ENCODE results near the gene SLC25A34. TPM values are rescaled to one million over a fixed set of nuclear protein-coding genes. Genes with fewer than 3 reads are reported as not detected.

Gene SLC25A34
- total and polyA plus RNA-seq, 4 experiments from 2014 or later = 0.08 to 4.2 (median 2.2) TPM; not detected in 1

DNA sequence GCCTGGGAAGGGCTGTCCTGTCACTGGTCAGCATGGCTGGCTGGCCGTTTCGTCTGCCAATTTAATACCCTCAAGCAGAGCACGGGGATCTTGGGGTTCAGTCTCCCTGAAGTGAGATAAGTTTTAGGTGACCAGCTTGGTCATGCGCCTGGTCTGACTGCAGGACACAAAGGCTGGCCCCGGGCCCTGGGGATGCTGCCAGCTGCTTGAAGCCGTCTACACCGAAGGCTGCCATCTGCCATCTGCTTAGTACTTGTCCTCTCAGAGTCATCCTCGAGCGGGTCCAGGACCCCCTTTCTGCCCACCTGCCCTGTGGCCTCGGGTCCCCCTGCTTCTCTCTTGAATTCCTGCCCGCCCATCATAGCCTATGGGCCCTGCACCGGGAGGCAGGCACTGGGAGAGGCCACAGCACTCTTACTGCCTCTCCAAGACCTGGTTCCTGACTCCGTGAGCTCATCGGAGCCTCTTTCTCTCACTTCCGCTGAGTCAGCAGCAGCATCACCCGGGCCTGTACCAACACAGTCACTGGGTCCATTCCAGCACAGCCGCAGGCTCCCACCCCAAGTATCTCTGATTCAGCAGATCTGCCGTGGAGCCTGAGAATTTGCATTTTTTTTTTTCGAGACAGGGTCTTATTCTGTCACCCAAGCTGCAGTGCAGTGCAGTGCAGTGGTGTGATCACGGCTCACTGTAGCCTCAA is 29.6 kb downstream of the SLC25A34 start:
- H3K27me3 Mint-ChIP-seq = peaks cover 5 to 17% of the 10 kb centered on the region in 2 donors
- H3K4me3 Mint-ChIP-seq = no peak overlapping the region
- H3K27ac Mint-ChIP-seq = no peak overlapping the region
- no peak overlapping the region for H3K27ac ChIP-seq (ENCODE audit: low read depth, low read length)
- CTCF ChIA-PET (ENCODE audit: partially characterized antibody) = no interaction called here
- POLR2A ChIA-PET (ENCODE audit: partially characterized antibody) = no interaction called here
- H3K4me1 ChIP-seq (ENCODE audit: insufficient read depth, low read length) = no peaks in the 10 kb centered on the region
- H3K9me3 Mint-ChIP-seq = no peaks in the 10 kb centered on the region
- H3K27me3 ChIP-seq (ENCODE audit: insufficient read depth, low read length) = no peaks in the 10 kb centered on the region
- H3K4me3 ChIP-seq (ENCODE audit: low read length in 2 of 2) = no peak overlapping the region
- intact Hi-C loops (cut with micrococcal nuclease) = no loop called here
- DNase-seq = no peak
- H3K36me3 Mint-ChIP-seq = no peaks in the 10 kb centered on the region
- H3K9me3 ChIP-seq (ENCODE audit: control insufficient read depth in 1 of 2, low read length in 2 of 2) = no peaks in the 10 kb centered on the region
- H3K36me3 ChIP-seq (ENCODE audit: insufficient read depth, low read length) = no peaks in the 10 kb centered on the region
- H3K4me1 Mint-ChIP-seq = no peaks in the 10 kb centered on the region

DNA sequence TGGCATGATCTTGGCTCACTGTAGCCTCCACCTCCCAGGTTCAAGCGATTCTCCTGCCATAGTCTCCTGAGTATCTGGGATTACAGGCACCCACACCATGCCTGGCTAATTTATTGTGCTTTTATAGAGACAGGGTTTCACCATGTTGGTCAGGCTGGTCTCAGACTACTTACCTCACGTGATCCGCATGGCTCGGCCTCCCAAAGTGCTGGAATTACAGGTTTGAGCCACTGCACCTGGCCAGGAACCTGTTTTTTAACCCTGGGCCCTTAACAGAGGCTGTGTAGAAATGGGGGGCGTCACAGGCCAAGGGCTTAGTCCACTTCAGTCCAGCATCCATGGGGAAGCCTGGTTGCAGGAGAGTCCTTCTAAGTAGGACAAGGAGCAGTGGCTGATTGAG is 31.9 kb downstream of the SLC25A34 start:
- Histone ChIP-seq H3K27ac (ENCODE audit: low read depth, low read length) (no peak overlapping the region), H3K4me3 (ENCODE audit: low read length in 2 of 2) (no peak overlapping the region), H3K36me3 (ENCODE audit: insufficient read depth, low read length) (no peaks in the 10 kb centered on the region), H3K27me3 (ENCODE audit: insufficient read depth, low read length) (no peaks in the 10 kb centered on the region), H3K9me3 (ENCODE audit: control insufficient read depth in 1 of 2, low read length in 2 of 2) (no peaks in the 10 kb centered on the region), H3K4me1 (ENCODE audit: insufficient read depth, low read length) (no peaks in the 10 kb centered on the region)
- ChIA-PET POLR2A (ENCODE audit: partially characterized antibody) (no interaction called here), CTCF (ENCODE audit: partially characterized antibody) (no interaction called here)
- no peaks in the 10 kb centered on the region for H3K9me3 Mint-ChIP-seq
- no peak for DNase-seq
- no peaks in the 10 kb centered on the region for H3K4me1 Mint-ChIP-seq
- intact Hi-C loops (cut with micrococcal nuclease) = no loop called here
- no peaks in the 10 kb centered on the region for H3K36me3 Mint-ChIP-seq
- H3K27ac Mint-ChIP-seq = no peak overlapping the region
- no peak overlapping the region for H3K4me3 Mint-ChIP-seq
- H3K27me3 Mint-ChIP-seq = peaks cover 8 to 18% of the 10 kb centered on the region in 2 donors

DNA sequence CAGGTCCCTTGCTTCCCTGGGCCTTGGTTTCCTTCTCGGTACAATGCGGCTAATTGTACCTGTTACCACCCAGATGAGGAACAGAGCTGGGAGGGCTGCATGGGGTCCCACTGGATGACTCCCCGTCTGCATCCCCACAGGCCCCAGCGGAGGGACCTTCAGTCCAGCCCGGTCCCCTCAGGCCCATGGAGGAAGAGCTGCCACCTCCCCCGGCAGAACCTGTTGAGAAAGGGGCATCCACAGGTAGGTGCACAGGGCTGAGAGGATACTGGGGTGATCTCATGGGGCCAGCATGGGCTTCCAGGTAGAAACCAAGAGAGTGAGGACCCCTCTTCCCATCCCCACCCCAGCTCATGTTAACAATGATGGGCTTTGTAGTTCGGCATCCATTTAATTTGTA is 32.3 kb downstream of the SLC25A34 start:
- intact Hi-C loops (cut with micrococcal nuclease) = no loop called here
- DNase-seq = no peak
- Mint-ChIP-seq H3K36me3 (no peaks in the 10 kb centered on the region), H3K4me3 (no peak overlapping the region), H3K27me3 (peaks cover 8 to 18% of the 10 kb centered on the region in 2 donors), H3K27ac (no peak overlapping the region), H3K9me3 (no peaks in the 10 kb centered on the region), H3K4me1 (no peaks in the 10 kb centered on the region)
- no peak overlapping the region for H3K27ac ChIP-seq (ENCODE audit: low read depth, low read length)
- ChIA-PET CTCF (ENCODE audit: partially characterized antibody) (interaction anchor here (1.2 kb wide), 1 partner anchor 27 kb away, joined by 3 read pairs; no protein-coding TSS in a partner anchor), POLR2A (ENCODE audit: partially characterized antibody) (no interaction called here)
- no peaks in the 10 kb centered on the region for H3K27me3 ChIP-seq (ENCODE audit: insufficient read depth, low read length)
- no peaks in the 10 kb centered on the region for H3K9me3 ChIP-seq (ENCODE audit: control insufficient read depth in 1 of 2, low read length in 2 of 2)
- no peaks in the 10 kb centered on the region for H3K4me1 ChIP-seq (ENCODE audit: insufficient read depth, low read length)
- no peaks in the 10 kb centered on the region for H3K36me3 ChIP-seq (ENCODE audit: insufficient read depth, low read length)
- H3K4me3 ChIP-seq (ENCODE audit: low read length in 2 of 2) = no peak overlapping the region

DNA sequence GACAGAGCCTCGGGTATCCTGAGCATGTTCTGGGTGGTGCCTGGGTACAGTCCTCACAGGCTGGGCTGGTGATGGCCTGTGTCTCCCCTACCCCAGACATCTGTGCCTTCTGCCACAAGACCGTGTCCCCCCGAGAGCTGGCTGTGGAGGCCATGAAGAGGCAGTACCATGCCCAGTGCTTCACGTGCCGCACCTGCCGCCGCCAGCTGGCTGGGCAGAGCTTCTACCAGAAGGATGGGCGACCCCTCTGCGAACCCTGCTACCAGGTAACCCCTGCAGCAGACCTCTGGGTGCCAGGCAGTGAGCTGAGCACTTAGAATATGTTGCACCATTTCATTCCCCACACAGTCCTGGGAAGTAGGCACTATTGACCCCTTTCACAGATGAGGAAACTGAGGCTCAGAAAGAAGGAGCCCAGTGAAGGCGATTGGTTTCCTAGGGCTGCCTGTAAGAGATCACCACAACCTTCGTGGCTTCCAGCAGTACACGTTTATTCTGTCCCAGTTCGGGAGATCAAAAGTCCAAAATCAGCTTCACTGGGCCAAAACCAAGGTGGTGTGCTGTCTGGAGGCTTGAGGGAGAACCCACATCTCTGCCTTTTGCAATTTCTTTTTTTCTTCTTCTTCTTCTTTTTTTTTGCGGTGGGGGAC is 34.4 kb downstream of the SLC25A34 start:
- ChIA-PET CTCF (ENCODE audit: partially characterized antibody) (no interaction called here), POLR2A (ENCODE audit: partially characterized antibody) (no interaction called here)
- Mint-ChIP-seq H3K27me3 (peaks cover 8 to 11% of the 10 kb centered on the region in 2 donors), H3K27ac (no peak overlapping the region), H3K4me1 (no peaks in the 10 kb centered on the region), H3K9me3 (no peaks in the 10 kb centered on the region), H3K4me3 (no peak overlapping the region), H3K36me3 (no peaks in the 10 kb centered on the region)
- no peak for DNase-seq
- intact Hi-C loops (cut with micrococcal nuclease) = no loop called here
- Histone ChIP-seq H3K4me1 (ENCODE audit: insufficient read depth, low read length) (no peaks in the 10 kb centered on the region), H3K27me3 (ENCODE audit: insufficient read depth, low read length) (no peaks in the 10 kb centered on the region), H3K9me3 (ENCODE audit: control insufficient read depth in 1 of 2, low read length in 2 of 2) (no peaks in the 10 kb centered on the region), H3K4me3 (ENCODE audit: low read length in 2 of 2) (no peak overlapping the region), H3K27ac (ENCODE audit: low read depth, low read length) (no peak overlapping the region), H3K36me3 (ENCODE audit: insufficient read depth, low read length) (no peaks in the 10 kb centered on the region)

DNA sequence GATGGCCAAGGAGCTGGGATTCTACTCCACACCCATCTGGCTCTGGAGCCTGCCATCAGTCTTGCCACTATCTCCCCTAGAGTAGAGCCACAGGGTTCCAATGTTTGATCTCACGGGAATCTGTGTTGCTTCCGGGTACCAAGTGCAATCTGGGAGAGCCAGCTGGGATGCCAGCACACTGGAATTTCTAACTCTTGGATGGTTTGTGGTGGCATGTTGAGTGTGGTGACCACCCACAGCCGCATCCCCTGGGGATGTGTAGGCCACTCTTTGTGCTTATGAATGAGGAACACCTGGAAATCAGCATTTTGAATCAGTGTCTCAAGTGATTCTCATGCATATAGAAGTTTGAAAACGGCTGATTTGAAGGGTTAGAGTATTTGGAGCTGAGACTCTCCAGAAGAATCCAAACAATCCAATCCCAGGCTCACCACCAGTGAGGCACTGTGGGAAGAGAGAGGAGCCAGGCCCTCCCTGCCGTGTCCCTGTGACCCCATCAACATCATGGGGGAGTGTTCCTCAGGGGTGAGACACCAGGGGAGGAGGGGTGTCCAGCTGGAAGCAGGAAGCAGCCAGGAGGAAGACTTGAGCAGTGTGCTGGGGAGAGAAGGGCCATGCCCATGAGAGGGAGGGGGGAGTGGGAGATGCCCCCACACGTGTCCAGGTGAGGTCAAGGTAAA is 35.9 kb downstream of the SLC25A34 start:
- intact Hi-C loops (cut with micrococcal nuclease) = no loop called here
- Mint-ChIP-seq H3K27ac (peak overlapping the region in 1 of 7 donors; percentile 10), H3K4me3 (peak overlapping the region in 1 of 8 donors; percentile 26), H3K27me3 (peaks cover 8 to 11% of the 10 kb centered on the region in 2 donors), H3K4me1 (no peaks in the 10 kb centered on the region), H3K36me3 (no peaks in the 10 kb centered on the region), H3K9me3 (no peaks in the 10 kb centered on the region)
- no peaks in the 10 kb centered on the region for H3K27me3 ChIP-seq (ENCODE audit: insufficient read depth, low read length)
- ChIA-PET POLR2A (ENCODE audit: partially characterized antibody) (no interaction called here), CTCF (ENCODE audit: partially characterized antibody) (interaction anchor here (1.1 kb wide), 1 partner anchor 19 kb away, joined by 3 read pairs; no protein-coding TSS in a partner anchor)
- H3K4me3 ChIP-seq (ENCODE audit: low read length in 2 of 2) = no peak overlapping the region
- H3K36me3 ChIP-seq (ENCODE audit: insufficient read depth, low read length) = no peaks in the 10 kb centered on the region
- H3K27ac ChIP-seq (ENCODE audit: low read depth, low read length) = no peak overlapping the region
- no peaks in the 10 kb centered on the region for H3K9me3 ChIP-seq (ENCODE audit: control insufficient read depth in 1 of 2, low read length in 2 of 2)
- H3K4me1 ChIP-seq (ENCODE audit: insufficient read depth, low read length) = no peaks in the 10 kb centered on the region
- DNase-seq = no peak

DNA sequence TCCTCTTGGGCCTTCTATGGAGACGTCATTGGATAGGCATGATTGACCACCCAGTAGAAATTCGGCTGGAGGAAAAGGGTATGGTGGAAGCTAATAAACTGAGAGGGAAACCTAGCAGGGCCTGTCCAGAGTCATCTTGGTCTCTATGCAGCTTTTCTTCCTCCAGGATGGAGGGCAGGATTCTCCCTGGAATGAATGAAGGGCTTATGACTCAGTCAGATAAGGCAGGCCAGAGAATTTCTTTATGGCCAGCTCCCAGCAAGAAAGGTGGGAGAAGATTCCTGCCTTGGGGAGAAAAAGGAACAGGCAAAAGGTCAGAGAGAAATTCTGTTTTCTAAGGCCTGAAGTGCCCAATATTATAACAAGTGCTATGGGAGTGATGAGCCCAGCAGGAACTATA is 39.6 kb downstream of the SLC25A34 start:
- no peaks in the 10 kb centered on the region for H3K4me1 Mint-ChIP-seq
- H3K4me3 Mint-ChIP-seq = no peak overlapping the region
- no peaks in the 10 kb centered on the region for H3K27me3 ChIP-seq (ENCODE audit: insufficient read depth, low read length)
- ChIA-PET POLR2A (ENCODE audit: partially characterized antibody) (no interaction called here), CTCF (ENCODE audit: partially characterized antibody) (no interaction called here)
- no peak overlapping the region for H3K4me3 ChIP-seq (ENCODE audit: low read length in 2 of 2)
- no peak for DNase-seq
- no peaks in the 10 kb centered on the region for H3K9me3 ChIP-seq (ENCODE audit: control insufficient read depth in 1 of 2, low read length in 2 of 2)
- no peaks in the 10 kb centered on the region for H3K36me3 ChIP-seq (ENCODE audit: insufficient read depth, low read length)
- intact Hi-C loops (cut with micrococcal nuclease) = no loop called here
- H3K27ac Mint-ChIP-seq = no peak overlapping the region
- no peak overlapping the region for H3K27ac ChIP-seq (ENCODE audit: low read depth, low read length)
- no peaks in the 10 kb centered on the region for H3K9me3 Mint-ChIP-seq
- peaks cover 8 to 9% of the 10 kb centered on the region in 2 donors for H3K27me3 Mint-ChIP-seq
- no peaks in the 10 kb centered on the region for H3K4me1 ChIP-seq (ENCODE audit: insufficient read depth, low read length)
- no peaks in the 10 kb centered on the region for H3K36me3 Mint-ChIP-seq

DNA sequence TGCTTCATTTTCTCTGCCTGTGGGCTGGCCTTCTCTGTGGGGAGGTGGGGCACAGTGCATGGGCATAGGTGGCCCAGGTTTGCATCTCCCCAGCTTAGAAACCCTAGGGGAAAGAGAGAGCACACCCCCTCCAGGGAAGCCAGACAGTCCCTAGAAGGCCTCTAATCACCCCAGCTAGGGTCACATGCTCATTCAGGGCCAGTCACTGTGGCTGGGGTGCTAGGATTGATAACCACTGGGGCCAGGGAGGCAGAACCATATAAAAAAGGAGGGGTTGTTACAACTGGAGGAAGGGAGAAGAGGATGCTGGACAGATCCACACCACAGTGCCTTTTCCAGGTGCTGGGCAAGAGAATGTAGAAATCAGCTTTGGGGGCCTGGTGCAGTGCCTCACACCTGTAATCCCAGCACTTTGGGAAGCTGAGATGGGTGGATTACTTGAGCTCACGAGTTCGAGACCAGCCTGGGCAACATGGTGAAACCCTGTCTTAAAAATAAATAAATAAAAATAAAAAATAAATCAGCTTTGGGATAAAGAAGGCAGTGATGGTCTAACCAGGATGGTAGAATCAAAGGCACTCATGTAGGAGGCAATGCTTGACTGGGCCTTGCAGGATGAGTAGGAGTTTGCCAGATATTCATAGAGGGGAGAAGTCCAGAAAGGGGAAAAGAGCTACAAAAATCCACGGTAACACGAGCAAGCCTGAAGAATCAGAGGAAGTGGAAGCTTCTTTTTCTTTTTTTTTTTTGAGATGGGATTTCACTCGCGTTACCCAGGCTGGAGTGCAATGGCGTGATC is 42.0 kb downstream of the SLC25A34 start:
- Histone ChIP-seq H3K9me3 (ENCODE audit: control insufficient read depth in 1 of 2, low read length in 2 of 2) (no peaks in the 10 kb centered on the region), H3K4me1 (ENCODE audit: insufficient read depth, low read length) (no peaks in the 10 kb centered on the region), H3K36me3 (ENCODE audit: insufficient read depth, low read length) (no peaks in the 10 kb centered on the region), H3K27ac (ENCODE audit: low read depth, low read length) (no peak overlapping the region), H3K27me3 (ENCODE audit: insufficient read depth, low read length) (no peaks in the 10 kb centered on the region), H3K4me3 (ENCODE audit: low read length in 2 of 2) (no peak overlapping the region)
- no peak overlapping the region for H3K4me3 Mint-ChIP-seq
- H3K36me3 Mint-ChIP-seq = no peaks in the 10 kb centered on the region
- no peak for DNase-seq
- POLR2A ChIA-PET (ENCODE audit: partially characterized antibody) = no interaction called here
- H3K27ac Mint-ChIP-seq = no peak overlapping the region
- intact Hi-C loops (cut with micrococcal nuclease) = no loop called here
- CTCF ChIA-PET (ENCODE audit: partially characterized antibody) = interaction anchor here (0.8 kb wide), 1 partner anchor 14 kb away, joined by 4 read pairs; no protein-coding TSS in a partner anchor
- H3K4me1 Mint-ChIP-seq = no peaks in the 10 kb centered on the region
- H3K27me3 Mint-ChIP-seq = no peaks in the 10 kb centered on the region
- no peaks in the 10 kb centered on the region for H3K9me3 Mint-ChIP-seq
